Upper lobe of left lung (tissue), 6 donors: ENCODE measurements around the gene SCN4B. TPM values are rescaled to one million over a fixed set of nuclear protein-coding genes. Genes with fewer than 3 reads are reported as not detected.

ENCODE experiments used
- ATAC-seq, 2 donors: fragments of 200-7000 bp; cut with Tn5 transposase; one replicate each; pipeline ENCODE4 v1.9.1; 2022; ENCODE audit warnings: mild to moderate bottlenecking in 2 of 2, moderate library complexity in 2 of 2; ENCODE audit not compliant: low FRiP score in 2 of 2
- DNase-seq, 2 donors: peaks; one replicate each; pipeline ENCODE4 v3.0.0-alpha.2; 2019 to 2020
- H3K27ac ChIP-seq, 4 donors: fragments of 200-600 bp; sonication (generic); one replicate each; pipeline ENCODE4 v1.5.1; 2016 to 2019
- H3K27me3 ChIP-seq, 4 donors: fragments of 200-600 bp; sonication (generic); one replicate each; pipeline ENCODE4 v1.5.1; 2017 to 2019
- H3K36me3 ChIP-seq, 4 donors: fragments of 200-600 bp; sonication (generic); one replicate each; pipeline ENCODE4 v1.5.1; 2016 to 2019
- H3K4me1 ChIP-seq, 4 donors: fragments of 200-600 bp; sonication (generic); one replicate each; pipeline ENCODE4 v1.5.1; 2018 to 2019
- H3K4me3 ChIP-seq, 4 donors: fragments of 200-600 bp; sonication (generic); one replicate each; pipeline ENCODE4 v1.5.1; 2017 to 2019; ENCODE audit warnings: mild to moderate bottlenecking in 2 of 4, moderate library complexity in 1 of 4
- H3K9me3 ChIP-seq, 4 donors: fragments of 200-600 bp; sonication (generic); one replicate each; pipeline ENCODE4 v1.5.1; 2018 to 2019
- CTCF ChIP-seq, 6 experiments: fragments of 450-650 bp in 4 of 6; fragments of 200-600 bp in 2 of 6; sonication (generic) in 2 of 6; IDR thresholded peaks; one replicate each; pipeline ENCODE4 v1.5.1; 2016 to 2019; ENCODE audit warnings: antibody characterized with exemption in 6 of 6
- EP300 ChIP-seq, 4 donors: sonication (generic); formaldehyde crosslinking; IDR thresholded peaks; one replicate each; pipeline ENCODE4 v1.5.1; 2017; ENCODE audit warnings: antibody characterized with exemption in 4 of 4, control low read depth in 2 of 4
- POLR2A ChIP-seq, 4 donors: fragments of 450-650 bp; IDR thresholded peaks; one replicate each; pipeline ENCODE4 v1.5.1; 2016 to 2017; ENCODE audit warnings: antibody characterized with exemption in 4 of 4, mild to moderate bottlenecking in 2 of 4
- POLR2AphosphoS5 ChIP-seq, 2 donors: sonication (generic); formaldehyde crosslinking; IDR thresholded peaks; one replicate each; pipeline ENCODE4 v1.5.1; 2017; ENCODE audit warnings: antibody characterized with exemption in 2 of 2
- WGBS, 2 donors: methylation state at CpG; one replicate each; pipeline ENCODE4 v1.1.5; 2017 to 2018; 5-methylcytosine and 5-hydroxymethylcytosine counted together
- total RNA-seq, 6 donors: library from RNA; depleted of rRNA in 4 of 6; stranded (reverse); fragments of >200 nt in 4 of 6; gene quantifications; one replicate each; pipeline versions ENCODE4 v1.1.0 to v1.2.1, GENCODE V29; 2016 to 2021
- donor health status: DM: no; HTN: no; CAD: no; lungs with moderate emphysema.
- donor health status: DM: no; HTN: yes; CAD: no; lungs with severe emphysema.

The SCN4B gene
- total RNA-seq = 1 to 10 TPM in 5 of 6 donors, under 1 TPM in 1; under 0.01 to 5.5 (median 3.3) TPM

GRCh38 chr11:118152552-118153471, at the start of gene SCN4B:
SCN4B (minus strand) TSS chr11:118152823; CDS start chr11:118152673, 150 bp downstream.
- no peak for TF ChIP-seq EP300 (IDR thresholded peaks at IDR 0.05)
- TF ChIP-seq CTCF (IDR thresholded peaks at IDR 0.05) = no peak
- TF ChIP-seq POLR2A (IDR thresholded peaks at IDR 0.05) = no peak
- TF ChIP-seq POLR2AphosphoS5 (IDR thresholded peaks at IDR 0.05) = no peak
- ATAC-seq (peak in 1 of 2 donors; percentile 88), DNase-seq (peak; percentile 54 to 90)
- peak within 1 kb of the TSS; percentile 18 to 55 (median 46) for H3K4me3 ChIP-seq
- no peaks in the 10 kb centered on the region for H3K36me3 ChIP-seq
- H3K27me3 ChIP-seq = peaks cover 0 to 42% (median 18%) of the 10 kb centered on the region in 4 donors
- peaks cover 14 to 47% (median 30%) of the 10 kb centered on the region in 4 donors for H3K4me1 ChIP-seq
- no peaks in the 10 kb centered on the region for H3K9me3 ChIP-seq
- WGBS, 2 donors = 0 to 1% methylated on average over 16 to 61 of the region's 88 CpGs
- H3K27ac ChIP-seq = peak within 1 kb of the TSS in 2 of 4 donors; percentile 4 to 55

- Histone ChIP-seq H3K27ac (no peak overlapping the region), H3K4me3 (no peak overlapping the region), H3K4me1 (peaks cover 9 to 23% (median 16%) of the 10 kb centered on the region in 4 donors), H3K36me3 (peaks cover 0 to 4% (median 0%) of the 10 kb centered on the region in 4 donors), H3K27me3 (peaks cover 0 to 2% (median 0%) of the 10 kb centered on the region in 4 donors), H3K9me3 (no peaks in the 10 kb centered on the region)
- TF ChIP-seq EP300 (IDR thresholded peaks at IDR 0.05) (no peak), POLR2AphosphoS5 (IDR thresholded peaks at IDR 0.05) (no peak), POLR2A (IDR thresholded peaks at IDR 0.05) (no peak), CTCF (IDR thresholded peaks at IDR 0.05) (no peak)
- DNase-seq (no peak), ATAC-seq (no peak)
- WGBS, 2 donors = 86 to 88% methylated on average over 2 of the region's 2 CpGs
These were observed 49.3 kb upstream of the SCN4B start for GRCh38 chr11:118201966-118202365.

GRCh38 chr11:118200901-118201680, 48.5 kb upstream of the SCN4B start:
- Histone ChIP-seq H3K9me3 (no peaks in the 10 kb centered on the region), H3K4me1 (peaks cover 8 to 15% (median 10%) of the 10 kb centered on the region in 4 donors), H3K27ac (no peak overlapping the region), H3K27me3 (peaks cover 0 to 2% (median 0%) of the 10 kb centered on the region in 4 donors), H3K4me3 (no peak overlapping the region), H3K36me3 (peaks cover 0 to 4% (median 0%) of the 10 kb centered on the region in 4 donors)
- 85 to 87% methylated on average over 9 of the region's 9 CpGs for WGBS, 2 donors
- no peak for TF ChIP-seq EP300 (IDR thresholded peaks at IDR 0.05)
- no peak for TF ChIP-seq POLR2AphosphoS5 (IDR thresholded peaks at IDR 0.05)
- TF ChIP-seq CTCF (IDR thresholded peaks at IDR 0.05) = no peak
- no peak for TF ChIP-seq POLR2A (IDR thresholded peaks at IDR 0.05)
- DNase-seq (no peak), ATAC-seq (no peak)

GRCh38 chr11:118200497-118200896, 47.9 kb upstream of the SCN4B start:
- peaks cover 0 to 4% (median 0%) of the 10 kb centered on the region in 4 donors for H3K36me3 ChIP-seq
- no peaks in the 10 kb centered on the region for H3K9me3 ChIP-seq
- TF ChIP-seq CTCF (IDR thresholded peaks at IDR 0.05) = no peak
- TF ChIP-seq EP300 (IDR thresholded peaks at IDR 0.05) = no peak
- TF ChIP-seq POLR2AphosphoS5 (IDR thresholded peaks at IDR 0.05) = no peak
- no peak for TF ChIP-seq POLR2A (IDR thresholded peaks at IDR 0.05)
- WGBS, 2 donors = 88 to 90% methylated on average over 5 of the region's 5 CpGs
- ATAC-seq = no peak
- no peak overlapping the region for H3K4me3 ChIP-seq
- no peak overlapping the region for H3K27ac ChIP-seq
- DNase-seq = no peak
- H3K27me3 ChIP-seq = peaks cover 0 to 2% (median 0%) of the 10 kb centered on the region in 4 donors
- peaks cover 7 to 11% (median 8%) of the 10 kb centered on the region in 4 donors for H3K4me1 ChIP-seq
